Activated CD8-positive, alpha-beta T cell treated with anti-CD3 and anti-CD28 coated beads for 36 hours (primary cell): Measurements from ENCODE around the gene PPP2R2C. TPM values are rescaled to one million over a fixed set of nuclear protein-coding genes. Genes with fewer than 3 reads are reported as not detected.

ENCODE experiments used
- ATAC-seq: fragments of 200-7000 bp; cut with Tn5 transposase; one replicate; pipeline ENCODE4 v1.10.0; 2021; ENCODE audit warnings: mild to moderate bottlenecking, moderate library complexity
- CTCF ChIA-PET: fragments of 350-600 bp; sonication (Branson Sonifier 250); formaldehyde crosslinking; loops from one replicate; lab custom pipeline; 2021; ENCODE audit warnings: antibody characterized with exemption; lab: Charles Lee
- POLR2A ChIA-PET: fragments of 350-600 bp; sonication (Branson Sonifier 250); formaldehyde crosslinking; loops from one replicate; lab custom pipeline; 2021; ENCODE audit warnings: antibody characterized with exemption; lab: Charles Lee
- DNase-seq: peaks from one replicate; pipeline ENCODE4 v3.0.0-alpha.2; 2020
- H3K27ac Mint-ChIP-seq: one replicate; pipeline ENCODE4 v1.8.0; 2021; ENCODE audit warnings: mild to moderate bottlenecking, mixed read lengths
- H3K27me3 Mint-ChIP-seq: one replicate; pipeline ENCODE4 v1.8.0; 2021; ENCODE audit warnings: mixed read lengths
- H3K36me3 Mint-ChIP-seq: one replicate; pipeline ENCODE4 v1.8.0; 2021; ENCODE audit warnings: low read depth, mixed read lengths
- H3K4me1 Mint-ChIP-seq: one replicate; pipeline ENCODE4 v1.8.0; 2021; ENCODE audit warnings: low read depth, mixed read lengths
- H3K4me3 Mint-ChIP-seq: one replicate; pipeline ENCODE4 v1.8.0; 2021; ENCODE audit warnings: mild to moderate bottlenecking, moderate library complexity, mixed read lengths
- H3K9me3 Mint-ChIP-seq: one replicate; pipeline ENCODE4 v1.8.0; 2021; ENCODE audit warnings: mixed read lengths
- intact Hi-C: fragments of 100-400 bp; cut with micrococcal nuclease; formaldehyde crosslinking; loops from one replicate; pipeline ENCODE4 v1.10.0; 2022
- total RNA-seq, 2 experiments: library from RNA; stranded (reverse); gene quantifications; one replicate each; pipeline ENCODE4 v1.2.3, GENCODE V29; 2021
- TF ChIP-seq, protein P1 (sequence below): fragments of 200-600 bp; IDR thresholded peaks from one replicate; pipeline ENCODE4 v1.8.0; 2022; ENCODE audit warnings: antibody characterized with exemption, mild to moderate bottlenecking

The PPP2R2C gene
- total RNA-seq, 2 experiments from 2014 or later: not detected

GRCh38 chr4:6469898-6470501, 2.4 kb downstream of the PPP2R2C start:
- Mint-ChIP-seq H3K36me3 (no peaks in the 10 kb centered on the region), H3K27me3 (peaks cover 46% of the 10 kb centered on the region), H3K4me1 (no peaks in the 10 kb centered on the region), H3K27ac (no peak overlapping the region), H3K9me3 (no peaks in the 10 kb centered on the region), H3K4me3 (no peak overlapping the region)
- ChIA-PET CTCF (no interaction called here), POLR2A (no interaction called here)
- TF ChIP-seq, protein P1, sequence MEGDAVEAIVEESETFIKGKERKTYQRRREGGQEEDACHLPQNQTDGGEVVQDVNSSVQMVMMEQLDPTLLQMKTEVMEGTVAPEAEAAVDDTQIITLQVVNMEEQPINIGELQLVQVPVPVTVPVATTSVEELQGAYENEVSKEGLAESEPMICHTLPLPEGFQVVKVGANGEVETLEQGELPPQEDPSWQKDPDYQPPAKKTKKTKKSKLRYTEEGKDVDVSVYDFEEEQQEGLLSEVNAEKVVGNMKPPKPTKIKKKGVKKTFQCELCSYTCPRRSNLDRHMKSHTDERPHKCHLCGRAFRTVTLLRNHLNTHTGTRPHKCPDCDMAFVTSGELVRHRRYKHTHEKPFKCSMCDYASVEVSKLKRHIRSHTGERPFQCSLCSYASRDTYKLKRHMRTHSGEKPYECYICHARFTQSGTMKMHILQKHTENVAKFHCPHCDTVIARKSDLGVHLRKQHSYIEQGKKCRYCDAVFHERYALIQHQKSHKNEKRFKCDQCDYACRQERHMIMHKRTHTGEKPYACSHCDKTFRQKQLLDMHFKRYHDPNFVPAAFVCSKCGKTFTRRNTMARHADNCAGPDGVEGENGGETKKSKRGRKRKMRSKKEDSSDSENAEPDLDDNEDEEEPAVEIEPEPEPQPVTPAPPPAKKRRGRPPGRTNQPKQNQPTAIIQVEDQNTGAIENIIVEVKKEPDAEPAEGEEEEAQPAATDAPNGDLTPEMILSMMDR: no peak
- DNase-seq (no peak), ATAC-seq (no peak)
- intact Hi-C loops: no loop called here

- ChIA-PET POLR2A (interaction anchor here (1.0 kb wide), 1 partner anchor 23 kb away, joined by 3 read pairs; no protein-coding TSS in a partner anchor), CTCF (interaction anchor here (0.9 kb wide), 1 partner anchor 77 kb away, joined by 3 read pairs; no protein-coding TSS in a partner anchor)
- H3K4me1 Mint-ChIP-seq: no peaks in the 10 kb centered on the region
- H3K36me3 Mint-ChIP-seq: no peaks in the 10 kb centered on the region
- peaks cover 42% of the 10 kb centered on the region for H3K27me3 Mint-ChIP-seq
- H3K27ac Mint-ChIP-seq: no peak overlapping the region
- intact Hi-C loops: no loop called here
- TF ChIP-seq, protein P1: no peak
- H3K9me3 Mint-ChIP-seq: no peaks in the 10 kb centered on the region
- no peak for ATAC-seq
- H3K4me3 Mint-ChIP-seq: no peak overlapping the region
- no peak for DNase-seq
These were observed 3.3 kb downstream of the PPP2R2C start for GRCh38 chr4:6469144-6469543.

GRCh38 chr4:6468376-6468775, 4.0 kb downstream of the PPP2R2C start:
- ATAC-seq (no peak), DNase-seq (no peak)
- intact Hi-C loops: no loop called here
- TF ChIP-seq, protein P1: no peak
- POLR2A ChIA-PET: interaction anchor here (1.0 kb wide), 1 partner anchor 22 kb away, joined by 3 read pairs; no protein-coding TSS in a partner anchor
- H3K4me1 Mint-ChIP-seq: no peaks in the 10 kb centered on the region
- no peak overlapping the region for H3K27ac Mint-ChIP-seq
- H3K36me3 Mint-ChIP-seq: no peaks in the 10 kb centered on the region
- H3K27me3 Mint-ChIP-seq: peaks cover 39% of the 10 kb centered on the region
- CTCF ChIA-PET: interaction anchor here (0.9 kb wide), 1 partner anchor 78 kb away, joined by 3 read pairs; no protein-coding TSS in a partner anchor
- H3K4me3 Mint-ChIP-seq: no peak overlapping the region
- no peaks in the 10 kb centered on the region for H3K9me3 Mint-ChIP-seq

DNA sequence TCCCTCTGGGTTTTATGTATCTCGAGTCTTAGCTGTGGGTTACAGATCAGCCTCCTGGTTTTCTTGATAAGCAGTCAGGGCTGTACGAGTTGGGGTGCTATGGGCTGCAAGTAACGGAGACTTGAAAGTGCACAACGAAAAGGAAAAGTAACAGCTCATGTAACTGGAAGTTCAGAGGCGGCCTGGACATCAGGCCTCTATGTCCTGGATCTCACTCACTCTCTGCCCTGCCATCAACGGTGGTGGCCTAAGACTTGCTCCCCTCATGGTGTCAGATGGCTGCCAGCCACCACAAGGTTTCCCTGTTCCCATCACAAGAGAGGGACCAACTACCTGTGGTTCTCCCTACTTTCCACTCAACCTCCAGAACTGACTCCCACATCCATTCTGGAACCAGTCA, 4.8 kb downstream of the PPP2R2C start:
- DNase-seq (no peak), ATAC-seq (no peak)
- Mint-ChIP-seq H3K9me3 (no peaks in the 10 kb centered on the region), H3K27ac (no peak overlapping the region), H3K27me3 (peaks cover 34% of the 10 kb centered on the region), H3K4me3 (no peak overlapping the region), H3K4me1 (no peaks in the 10 kb centered on the region), H3K36me3 (no peaks in the 10 kb centered on the region)
- POLR2A ChIA-PET: no interaction called here
- intact Hi-C loops: no loop called here
- CTCF ChIA-PET: no interaction called here
- TF ChIP-seq, protein P1: no peak

DNA sequence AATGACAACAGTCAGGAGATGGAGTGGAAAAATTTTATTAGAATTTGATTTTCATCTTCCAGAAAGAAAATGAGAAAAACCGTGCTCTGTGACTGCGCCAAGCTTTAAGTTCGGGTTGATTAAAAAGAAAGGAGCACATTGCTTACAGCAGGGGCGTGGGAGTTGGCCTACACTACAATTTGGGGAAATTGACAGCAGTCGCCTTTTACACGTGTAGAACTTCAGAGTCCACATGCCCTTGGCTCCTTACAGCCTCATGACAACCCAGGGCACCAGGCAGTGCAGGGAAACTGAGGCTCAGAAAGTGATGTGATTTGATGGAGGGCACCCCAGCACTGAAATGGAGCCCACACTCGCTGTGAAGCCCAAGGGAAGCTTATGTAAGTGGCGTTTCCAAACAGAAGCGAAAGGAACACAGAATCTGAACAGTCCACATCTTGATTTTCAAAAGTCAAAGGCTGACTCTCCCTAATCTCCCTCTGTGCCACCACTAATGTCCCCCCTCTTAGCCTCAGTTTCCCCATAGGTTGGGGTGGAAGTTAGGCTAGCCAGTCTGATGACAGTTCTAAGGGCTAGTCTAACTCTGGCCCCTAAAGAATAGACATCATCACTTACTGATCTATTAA, 5.5 kb downstream of the PPP2R2C start:
- Mint-ChIP-seq H3K9me3 (no peaks in the 10 kb centered on the region), H3K4me3 (no peak overlapping the region), H3K36me3 (no peaks in the 10 kb centered on the region), H3K27ac (no peak overlapping the region), H3K27me3 (peaks cover 35% of the 10 kb centered on the region), H3K4me1 (no peaks in the 10 kb centered on the region)
- no peak for ATAC-seq
- no peak for DNase-seq
- TF ChIP-seq, protein P1: no peak
- CTCF ChIA-PET: no interaction called here
- POLR2A ChIA-PET: no interaction called here
- intact Hi-C loops: no loop called here
